GM12801 (cell line): ENCODE measurements around the gene EYA2.

Experiments
- CTCF ChIP-seq: IDR thresholded peaks from one replicate; pipeline ENCODE4 v1.5.1; 2011; ENCODE audit warnings: control low read depth; ENCODE audit not compliant: insufficient read length; ENCODE audit errors: extremely low read depth

Gene EYA2

GRCh38 chr20:46894579-46894958 lies at the start of gene EYA2:
Gene EYA2 (plus strand): TSS chr20:46894843. CDS start chr20:46990011, 95,168 bp downstream.
- no peak for TF ChIP-seq CTCF

GRCh38 chr20:46844965-46845364 lies 49.7 kb upstream of the EYA2 start:
- TF ChIP-seq CTCF: no peak

GRCh38 chr20:46849269-46849668 lies 45.4 kb upstream of the EYA2 start:
- TF ChIP-seq CTCF: no peak

- no peak for TF ChIP-seq CTCF
Measured at GRCh38 chr20:46849751-46850150, 44.9 kb upstream of the EYA2 start.

GRCh38 chr20:46850416-46850815 lies 44.2 kb upstream of the EYA2 start:
- TF ChIP-seq CTCF: no peak

- no peak for TF ChIP-seq CTCF
Measured at GRCh38 chr20:46850896-46851295, 43.7 kb upstream of the EYA2 start.

GRCh38 chr20:46851746-46852145 lies 42.9 kb upstream of the EYA2 start:
- TF ChIP-seq CTCF: no peak

GRCh38 chr20:46852313-46852712 lies 42.3 kb upstream of the EYA2 start:
- TF ChIP-seq CTCF: no peak
